Fibroblast of skin of right quadriceps (primary cell): ENCODE data around the gene MEGF6.
A peak's percentile ranks its signal among the peaks of the same experiment; 100 is the strongest.

Experiments used
- DNase-seq: peaks from one replicate; pipeline ENCODE4 v3.0.0-alpha.2; 2013

The MEGF6 gene

DNA sequence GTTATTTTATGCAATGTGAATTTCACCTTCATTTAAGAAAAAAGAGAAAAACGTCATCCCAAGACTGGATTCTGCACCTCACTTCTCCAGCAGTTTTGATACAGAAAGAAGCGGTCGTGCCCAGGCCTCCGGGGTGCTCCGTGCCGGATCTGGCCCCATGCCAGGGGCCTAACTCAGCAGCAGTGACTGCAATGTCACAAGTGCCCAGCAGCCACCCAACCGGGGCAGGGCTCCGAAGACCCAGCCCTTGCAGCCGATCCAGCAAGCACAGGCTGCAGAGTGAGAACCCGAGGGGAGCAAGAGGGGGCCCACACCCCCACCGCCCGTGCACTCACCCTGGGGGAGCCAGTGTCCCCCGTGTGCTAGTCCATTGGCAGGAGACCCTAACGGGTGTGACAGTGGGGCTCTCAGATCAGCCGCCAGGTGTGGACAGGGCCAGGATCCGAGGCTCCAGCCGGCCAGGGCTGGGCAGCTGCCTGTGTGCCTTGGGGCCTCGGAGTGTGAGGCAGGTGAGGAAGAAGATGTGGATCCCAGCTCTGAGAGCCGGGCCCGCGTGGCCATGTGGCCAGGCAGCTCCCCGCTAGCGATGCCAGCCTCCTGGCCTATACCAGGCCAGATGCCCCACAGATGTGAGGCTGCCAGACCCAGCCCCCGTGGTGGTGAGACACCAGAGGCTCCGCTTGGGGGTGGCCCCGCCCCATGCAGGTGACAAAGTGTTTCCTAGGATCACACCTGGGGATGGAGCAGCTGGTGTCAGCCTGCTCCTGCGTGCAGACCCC, 60.6 kb downstream of the MEGF6 start:
- no peak for DNase-seq

DNA sequence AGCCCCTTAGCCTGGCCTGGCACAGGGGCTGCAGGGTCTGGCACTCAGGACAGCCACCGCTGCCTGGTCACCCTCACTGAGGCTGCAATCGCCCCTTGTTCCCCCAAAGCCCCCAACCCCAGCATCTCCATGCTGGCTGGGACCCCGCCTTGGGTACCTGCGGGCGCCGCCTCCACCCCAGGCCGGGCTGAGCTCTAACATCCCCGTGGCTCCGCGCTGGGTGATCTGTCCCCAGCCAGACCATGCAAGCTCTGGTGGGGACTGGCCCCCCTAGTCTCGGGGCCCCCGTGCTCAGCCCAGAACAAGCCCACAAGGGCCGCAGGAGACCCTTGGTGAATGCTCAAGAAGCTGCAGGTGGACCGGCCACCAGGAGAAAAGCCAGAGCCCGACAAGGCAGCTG, 62.4 kb downstream of the MEGF6 start:
- DNase-seq, result no peak

DNA sequence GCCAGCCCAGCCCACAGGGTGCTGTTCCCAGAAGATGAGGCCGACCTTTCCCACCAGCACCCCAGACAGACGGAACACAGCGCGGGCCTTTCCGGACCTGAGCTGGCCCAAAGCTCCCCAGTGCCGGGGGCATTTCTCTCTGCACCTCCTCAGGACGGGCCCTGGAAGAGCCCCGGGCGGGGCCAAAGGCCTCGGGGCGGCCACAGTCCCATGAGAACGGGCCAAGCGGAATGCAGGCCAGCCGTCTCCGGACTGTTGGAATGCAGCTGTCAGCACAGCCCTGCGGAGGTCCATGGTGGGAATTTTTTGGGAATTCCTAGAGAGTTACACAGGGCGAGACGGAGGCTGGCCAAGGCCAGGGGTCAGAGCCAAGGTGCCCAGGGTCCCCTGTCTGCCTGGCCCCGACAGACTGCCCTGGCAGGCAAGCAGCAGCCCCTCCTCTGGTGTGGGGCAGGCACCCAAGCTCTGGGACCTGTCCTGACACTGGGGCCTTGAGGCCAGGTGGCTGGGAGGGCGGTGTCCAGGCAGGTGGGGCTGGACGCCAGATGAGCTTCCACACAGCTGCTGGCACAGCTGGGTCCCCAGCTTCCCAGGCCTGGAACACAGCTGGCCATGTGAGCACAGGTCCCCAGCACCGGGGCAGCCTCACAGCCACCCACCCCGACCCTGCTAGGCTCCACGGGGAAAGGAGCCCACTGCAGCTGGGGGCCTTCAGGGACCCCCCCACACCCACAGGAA, 63.0 kb downstream of the MEGF6 start:
- DNase-seq, result peak; percentile 6

DNA sequence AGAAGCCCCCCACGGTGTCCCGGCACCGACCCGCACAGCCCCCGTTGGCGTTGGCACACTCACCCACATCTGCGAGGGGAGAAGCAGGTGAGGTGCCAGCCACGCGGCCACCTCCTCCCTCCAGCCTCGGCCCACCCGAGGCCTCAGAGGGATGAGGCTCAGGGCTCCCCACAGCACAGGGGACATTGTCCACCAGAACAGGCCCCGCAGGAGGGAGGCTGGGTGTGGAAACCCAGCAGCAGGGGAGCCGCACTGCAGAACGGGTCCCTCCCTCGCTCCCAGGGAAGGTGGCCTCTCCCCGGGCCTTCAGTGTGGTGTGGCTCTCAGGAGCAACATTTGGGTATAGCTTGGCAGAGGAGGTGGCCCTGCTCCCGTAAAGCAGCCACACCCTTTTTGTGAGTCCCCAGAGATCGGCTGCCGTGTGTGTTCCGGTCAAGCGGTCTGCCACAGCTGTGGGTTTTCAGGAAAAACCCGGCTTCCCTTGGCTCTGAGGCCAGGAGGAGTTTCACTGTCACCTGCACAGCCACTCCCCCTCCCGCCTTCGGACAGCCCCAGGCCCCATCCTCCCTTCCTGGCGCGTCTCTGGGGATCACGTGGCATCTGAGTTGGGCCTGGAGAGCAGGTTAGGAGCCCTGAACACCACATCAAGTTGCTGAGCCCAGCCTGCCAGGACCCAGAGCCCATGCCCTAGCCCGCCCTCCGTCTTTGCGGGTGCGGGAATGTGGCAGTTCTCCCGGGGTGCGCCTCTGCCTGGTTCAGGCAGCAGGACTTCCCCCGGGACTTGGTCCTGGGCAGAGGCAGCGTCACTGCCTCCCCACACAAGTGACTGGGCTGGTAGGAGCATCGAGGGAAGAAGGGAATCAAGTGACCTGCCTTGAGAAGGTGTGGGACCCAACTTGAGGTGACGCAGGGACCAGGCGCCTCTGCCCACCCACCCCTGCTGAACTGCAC, 64.0 kb downstream of the MEGF6 start:
- DNase-seq, result no peak

DNA sequence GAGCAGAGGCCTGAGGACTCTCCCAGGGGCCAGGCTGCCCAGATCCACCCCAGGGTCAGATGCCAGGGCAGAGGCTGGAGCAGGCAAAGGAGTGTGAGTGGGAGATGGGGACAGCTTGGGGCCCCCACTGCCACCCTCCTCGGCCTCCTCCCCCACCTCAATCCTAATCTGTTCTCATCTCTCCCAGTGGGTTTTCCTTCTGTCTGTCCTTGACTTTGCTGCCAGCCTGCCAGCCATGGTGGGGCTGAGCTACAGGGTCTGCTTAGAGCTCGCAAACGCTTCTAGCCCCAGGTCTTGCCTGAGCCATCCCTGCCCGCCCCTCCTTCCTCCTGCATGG, 65.3 kb downstream of the MEGF6 start:
- DNase-seq, result no peak

DNA sequence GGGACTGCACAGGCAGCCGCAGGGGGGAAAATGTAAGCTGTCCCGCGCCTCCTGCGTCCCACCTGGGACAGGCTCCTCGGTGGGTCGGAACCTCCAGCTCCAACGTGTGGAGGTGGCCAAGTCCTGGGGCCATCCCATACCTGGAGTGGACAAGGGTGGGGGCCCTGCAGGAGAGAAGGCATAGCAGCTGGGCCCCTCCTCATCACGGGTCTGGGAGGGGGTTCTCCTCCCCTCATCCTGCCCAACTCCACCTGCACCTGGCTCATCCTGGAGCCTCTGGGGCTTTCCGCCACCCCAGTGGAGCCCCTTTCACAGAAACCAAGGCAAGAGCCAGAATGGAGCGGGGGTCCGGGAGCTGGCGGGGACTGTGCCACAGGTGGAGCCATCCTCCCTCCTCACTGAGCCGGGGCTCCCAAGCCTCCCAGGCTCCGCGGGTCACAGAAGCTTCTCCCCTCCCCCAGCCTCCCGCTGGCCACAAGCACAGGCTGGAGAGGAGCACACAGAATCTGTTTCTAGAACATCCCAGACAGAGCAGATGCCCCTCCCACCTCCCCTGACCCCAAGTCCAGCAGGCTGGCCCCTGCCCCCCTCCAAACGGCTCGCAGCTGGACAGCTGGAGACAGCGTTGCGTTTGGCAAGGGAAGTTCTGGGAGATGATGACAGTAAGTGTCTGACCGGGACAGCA, 65.8 kb downstream of the MEGF6 start:
- no peak for DNase-seq

DNA sequence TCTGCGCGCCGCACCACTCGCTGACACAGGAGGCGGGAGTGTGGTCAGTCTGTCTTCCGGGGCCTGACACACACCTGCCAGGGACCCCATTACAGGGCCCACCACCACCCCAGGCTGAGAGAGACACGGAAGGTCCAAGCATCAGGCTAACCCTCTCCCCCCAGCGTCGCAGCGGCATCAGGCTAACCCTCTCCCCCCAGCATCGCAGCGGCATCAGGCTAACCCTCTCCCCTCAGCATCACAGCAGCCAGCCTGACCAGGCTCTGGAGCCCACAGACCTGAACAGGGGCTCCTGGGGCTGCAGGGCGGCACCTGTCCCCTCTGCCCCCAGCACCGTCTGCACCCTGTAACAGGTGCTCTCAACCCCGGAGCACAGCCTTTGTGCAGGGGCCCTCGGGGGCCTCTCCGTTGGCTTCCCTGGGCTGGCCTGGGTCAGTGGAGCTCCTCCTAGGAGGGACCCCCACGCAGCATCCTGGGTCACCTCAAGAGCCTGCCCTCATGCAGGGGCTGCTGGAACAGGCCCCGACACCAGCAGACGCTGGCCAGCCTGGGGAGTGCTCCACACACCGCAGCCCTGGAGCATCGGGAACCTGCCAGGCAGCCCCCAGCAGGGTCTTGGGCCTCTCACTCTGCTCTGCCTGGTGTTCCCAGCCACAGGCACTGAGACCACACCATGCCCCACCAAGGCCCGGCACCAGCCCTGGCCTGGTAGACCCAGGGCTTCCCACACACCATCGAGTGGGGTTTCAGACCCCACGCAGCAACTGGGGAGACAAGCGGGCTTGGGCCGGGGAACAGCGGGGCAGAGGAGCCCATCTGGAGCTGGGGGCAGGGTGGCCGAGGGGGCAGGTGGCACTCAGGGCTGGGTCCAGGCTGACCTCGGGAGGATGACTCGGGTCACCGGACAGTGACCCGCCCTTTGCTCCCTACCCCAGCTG, 67.0 kb downstream of the MEGF6 start:
- no peak for DNase-seq

DNA sequence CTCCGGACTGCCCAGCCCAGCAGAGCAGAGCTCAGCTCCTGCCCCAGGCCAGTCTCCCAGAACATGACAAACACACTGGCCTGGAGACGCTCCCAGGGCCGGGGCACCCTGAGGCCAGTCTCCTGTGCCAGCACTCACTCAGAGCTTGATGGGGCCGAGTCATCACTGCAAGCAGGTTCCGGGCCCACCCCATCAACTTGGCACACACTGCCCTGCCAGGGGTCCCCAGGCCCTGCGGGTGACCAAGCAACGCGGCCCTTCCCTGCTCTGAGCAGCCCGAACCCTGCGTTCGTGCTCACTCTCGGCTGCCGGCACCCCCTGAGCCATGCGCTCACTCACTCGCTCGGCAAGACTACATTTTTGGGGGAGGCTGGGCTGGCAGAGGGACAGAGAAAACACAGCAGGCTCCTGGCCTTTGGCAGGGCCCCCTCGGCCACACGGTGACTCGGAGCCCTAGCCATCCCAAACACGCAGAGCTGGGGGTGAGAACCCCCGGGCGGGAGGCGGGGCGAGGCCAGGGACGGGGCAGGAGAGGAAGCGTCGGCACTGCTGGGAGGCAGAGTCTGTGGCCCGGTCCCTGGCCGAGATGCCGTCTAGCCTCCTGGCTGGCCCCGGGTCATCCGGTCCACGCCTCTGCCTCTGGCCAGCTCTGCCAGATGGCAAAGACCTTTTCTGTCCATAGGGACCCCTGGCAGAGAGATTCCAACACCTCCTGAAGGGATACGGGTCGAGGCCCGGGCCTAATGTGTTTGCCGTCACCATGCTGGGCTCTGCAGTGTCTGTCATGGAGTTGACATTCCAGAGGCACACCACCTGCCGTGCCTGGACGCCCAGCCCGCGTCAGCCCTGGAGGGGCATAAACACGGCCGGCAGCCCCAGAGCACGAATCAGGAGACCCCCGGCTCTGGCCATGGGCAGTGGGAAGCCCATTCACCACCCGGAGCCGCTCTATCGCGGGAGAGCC, 68.0 kb downstream of the MEGF6 start:
- DNase-seq, result peak; percentile 74

DNA sequence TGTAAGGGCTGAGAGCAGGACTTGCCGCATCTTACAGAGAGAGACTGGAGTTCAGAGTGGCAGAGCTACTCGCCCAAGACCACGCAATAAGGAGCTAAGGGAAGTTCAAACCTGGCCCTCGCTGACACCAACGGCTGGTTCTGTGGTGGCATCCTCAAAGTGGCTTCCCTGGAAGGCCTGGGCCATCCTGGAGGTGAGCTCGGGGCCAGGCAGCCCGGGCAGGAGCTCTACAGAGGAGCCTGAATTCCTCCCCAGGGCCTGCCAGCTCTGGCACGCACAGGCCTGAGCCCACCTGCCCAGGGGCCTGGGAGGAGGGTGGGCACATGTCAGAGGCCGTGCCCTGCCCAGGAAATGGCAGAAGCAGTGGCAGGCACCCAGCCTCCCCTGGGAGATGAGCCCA, 68.6 kb downstream of the MEGF6 start:
- no peak for DNase-seq

DNA sequence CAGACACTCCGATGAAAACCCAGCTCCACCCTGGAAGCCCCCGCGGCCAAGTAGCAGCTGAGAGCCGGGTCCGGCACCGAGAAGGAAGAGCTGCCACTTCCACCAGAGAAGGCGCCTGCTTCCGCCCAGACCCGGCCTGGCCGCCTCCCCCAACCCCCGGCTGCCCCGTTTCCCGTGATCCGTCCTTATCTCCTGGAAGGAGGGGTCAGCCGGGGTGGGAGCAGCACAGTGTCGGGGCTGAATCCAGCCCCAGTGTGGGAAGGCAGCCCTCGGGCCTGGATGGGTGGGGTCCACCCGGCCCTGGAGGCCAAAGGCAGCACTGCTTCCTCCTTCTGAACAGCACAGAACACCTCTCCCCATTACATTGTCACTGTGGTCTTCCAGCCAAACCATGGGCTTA, 69.4 kb downstream of the MEGF6 start:
- no peak for DNase-seq

DNA sequence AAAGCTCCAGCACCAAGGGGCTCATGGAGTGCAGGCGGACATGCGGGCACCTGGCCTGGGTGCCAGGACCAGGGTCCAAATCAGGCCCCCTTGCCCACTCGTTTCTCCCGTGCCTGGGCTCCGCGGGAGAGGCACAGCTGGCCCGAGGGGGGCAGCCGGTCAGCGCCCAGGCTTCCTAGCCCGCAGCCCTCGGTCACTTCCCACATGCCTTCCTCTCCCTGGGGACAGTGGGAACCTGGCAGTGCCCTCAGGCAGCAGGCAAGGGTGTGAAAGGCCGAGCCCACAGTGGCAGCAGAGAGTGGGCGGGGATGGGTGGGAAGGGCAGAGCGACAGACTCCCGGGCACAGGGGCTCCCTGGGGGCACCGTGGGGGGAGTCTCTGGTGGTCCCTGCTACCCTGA, 69.8 kb downstream of the MEGF6 start:
- DNase-seq, result no peak

DNA sequence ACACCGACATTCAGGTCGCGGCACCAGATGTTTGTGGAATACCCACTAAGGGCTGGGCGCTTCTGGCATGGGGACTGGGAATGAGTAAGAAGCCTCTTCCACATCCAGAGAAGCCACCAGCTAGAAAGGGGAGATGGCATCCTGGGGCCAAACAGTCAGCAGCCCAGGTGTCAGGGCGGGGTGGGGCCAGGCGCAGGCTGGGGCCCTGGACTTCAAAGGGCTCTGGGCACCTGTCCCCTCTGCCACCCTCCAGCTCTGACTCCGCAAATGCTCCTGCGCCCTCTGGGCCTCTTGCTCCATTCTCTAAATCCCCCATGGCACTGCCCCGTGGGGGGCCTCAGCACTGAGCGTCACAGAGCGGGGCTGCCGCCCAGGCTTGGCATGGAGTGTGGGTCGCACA, 70.4 kb downstream of the MEGF6 start:
- no peak for DNase-seq

DNA sequence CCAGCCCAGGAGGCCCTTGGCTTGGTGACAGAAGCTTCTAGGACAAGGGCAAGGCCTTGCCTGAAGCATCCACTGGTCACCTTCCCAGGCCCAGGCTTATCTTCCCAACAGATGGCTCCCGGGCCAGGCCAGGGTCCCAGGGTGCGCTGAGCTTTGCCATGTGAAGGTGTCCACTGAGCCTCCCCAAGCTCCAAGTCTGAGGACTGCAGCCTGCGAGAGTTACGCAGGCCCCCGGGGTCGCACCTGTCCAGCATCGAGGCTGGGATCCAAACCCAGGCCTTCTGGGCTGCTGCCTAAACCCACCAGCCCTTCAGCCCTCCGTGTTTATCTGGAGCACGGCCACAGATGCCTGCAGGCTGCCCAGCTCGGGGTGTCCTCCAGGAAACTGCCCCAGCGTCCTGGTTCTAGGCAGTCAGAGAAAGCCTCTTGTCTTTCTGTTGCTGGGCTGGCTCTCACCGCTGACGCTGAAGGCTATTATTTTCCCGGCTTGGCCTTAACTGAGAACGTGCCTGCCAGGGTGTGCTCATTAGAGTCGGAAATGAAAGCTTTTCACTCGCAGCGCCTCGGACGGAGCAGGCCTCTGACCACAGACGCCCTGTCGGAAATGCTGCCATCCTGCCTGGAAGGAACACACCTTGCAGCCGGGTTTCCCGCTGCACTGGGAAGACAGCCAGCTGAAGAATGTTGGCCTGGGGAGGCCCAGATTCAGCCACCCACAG, 71.4 kb downstream of the MEGF6 start:
- no peak for DNase-seq

DNA sequence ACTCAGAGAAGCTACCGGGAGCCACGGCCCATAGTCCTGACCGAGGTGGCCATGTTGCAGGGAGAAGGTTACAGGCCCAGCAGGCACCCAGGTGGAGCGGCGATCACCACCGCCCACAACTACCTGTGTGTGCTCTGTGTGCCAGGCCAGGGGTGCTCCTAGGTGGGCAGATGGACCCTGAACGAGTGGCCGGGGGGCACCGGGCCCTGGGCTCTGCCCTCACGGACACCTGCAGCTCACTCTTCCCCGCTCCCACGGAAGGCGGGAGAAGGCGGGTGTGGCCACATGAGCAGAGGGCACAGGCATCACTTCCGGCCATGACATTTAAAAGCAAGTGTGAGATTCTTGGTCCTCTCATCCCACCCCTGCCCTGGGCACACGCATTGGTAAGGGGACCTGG, 73.9 kb downstream of the MEGF6 start:
- DNase-seq, result no peak

DNA sequence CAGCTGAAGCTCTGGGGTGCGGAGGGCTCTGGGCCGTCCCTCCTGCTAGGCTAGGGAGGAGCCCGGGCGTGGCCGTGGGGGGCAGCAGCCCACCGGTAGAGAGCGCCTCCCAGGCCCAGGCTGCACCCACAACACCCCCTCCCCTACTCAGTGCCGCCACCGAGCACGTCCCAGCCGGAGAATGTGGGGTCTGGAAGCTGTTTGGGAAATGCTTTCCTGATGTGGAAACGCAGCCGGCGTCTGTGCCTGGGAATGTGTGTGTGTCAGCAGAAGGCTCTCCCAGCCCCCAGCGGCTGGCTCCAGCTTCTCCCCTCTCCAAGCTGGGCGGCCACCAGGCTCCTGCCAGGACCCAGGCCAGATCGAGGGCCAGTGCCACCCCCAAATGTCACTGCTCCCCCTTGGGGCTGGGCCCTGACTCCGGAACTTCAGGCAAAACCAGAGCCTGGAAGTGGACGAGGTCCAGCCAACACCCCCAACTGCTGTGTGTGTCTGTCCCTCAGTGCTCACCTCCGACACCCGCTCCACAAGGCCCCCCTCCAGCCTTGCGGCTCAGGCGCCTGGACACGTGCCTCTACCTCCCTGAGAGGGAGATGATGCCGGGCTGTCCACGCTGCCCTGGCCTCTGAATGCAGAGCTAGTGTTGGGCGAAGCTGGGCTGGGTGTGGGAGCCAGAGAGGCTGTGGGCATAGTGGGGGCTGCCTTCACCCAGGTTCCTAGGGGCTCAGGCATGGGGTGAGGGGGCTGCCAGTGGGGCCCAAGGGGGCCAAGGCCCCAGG, 74.7 kb downstream of the MEGF6 start:
- peak; percentile 21 for DNase-seq

DNA sequence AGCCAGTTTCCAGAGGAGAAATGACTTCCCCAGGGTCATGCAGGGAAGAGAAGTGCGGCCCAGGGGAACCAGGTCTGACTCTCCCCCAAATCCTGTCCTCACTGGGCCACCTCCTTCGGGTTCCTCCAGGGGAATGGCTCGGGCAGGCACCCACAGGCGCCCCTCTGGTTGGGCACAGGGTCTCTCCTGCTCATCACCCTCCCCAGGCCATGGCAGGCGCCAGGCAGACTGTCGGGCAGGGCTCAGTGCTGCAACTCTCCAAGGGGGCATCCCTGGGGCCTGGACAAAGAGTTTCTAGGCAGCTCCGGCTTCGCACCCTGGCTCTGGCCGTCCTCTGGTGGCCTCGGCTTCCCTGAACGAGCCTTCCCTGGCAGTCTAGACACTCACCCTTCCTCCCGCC, 75.6 kb downstream of the MEGF6 start:
- DNase-seq, result no peak

DNA sequence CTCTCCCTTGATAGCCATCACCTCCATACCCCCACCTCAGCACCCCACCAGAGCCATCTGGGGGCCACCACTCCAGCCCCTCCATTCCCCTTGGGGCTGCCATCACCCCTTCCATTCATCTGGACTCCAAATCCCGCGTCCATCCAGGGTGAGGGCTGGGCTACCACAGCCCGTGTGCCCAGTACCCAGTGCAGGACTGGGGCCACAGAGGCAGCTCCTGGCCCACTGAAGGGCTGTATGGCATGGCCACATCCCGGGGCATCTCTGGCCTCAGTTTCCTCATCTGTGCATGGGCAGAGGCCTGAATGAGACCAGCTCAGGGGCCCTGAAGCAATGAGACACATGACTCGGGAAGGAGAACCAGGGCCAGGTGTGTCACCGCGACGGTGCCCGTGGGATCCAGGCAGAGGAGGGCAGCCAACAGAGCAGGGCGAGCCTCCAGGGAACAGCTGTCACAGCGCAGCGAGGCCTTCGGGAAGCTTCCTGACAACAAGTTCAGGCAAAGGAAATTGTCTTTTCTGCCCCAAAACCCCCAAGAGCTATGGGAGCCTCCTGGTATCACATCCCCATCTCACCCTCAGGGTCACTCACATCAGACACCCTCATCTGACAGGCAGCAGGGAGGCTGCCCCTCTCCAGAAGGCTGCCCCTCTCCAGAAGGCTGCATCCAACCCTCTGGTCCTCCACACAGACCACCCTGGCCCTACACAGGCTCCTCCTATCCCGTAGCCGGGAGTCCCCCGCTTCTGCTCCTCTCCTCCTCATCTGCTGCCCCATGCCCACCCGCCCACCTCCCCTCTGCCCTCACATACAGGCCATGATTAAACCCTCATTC, 76.3 kb downstream of the MEGF6 start:
- no peak for DNase-seq
